NCI-H2029 (cell line): ENCODE measurements around the gene CXorf38.
"Not testable (repeated sequence)": the region's sequence is repeated elsewhere in the genome, so short reads cannot be mapped to it uniquely, and the experiment has no call there.

ENCODE experiments used
- DNase-seq: peaks from one replicate; lab custom pipeline; 2025; lab: John Stamatoyannopoulos, UW

CXorf38 gene

DNA sequence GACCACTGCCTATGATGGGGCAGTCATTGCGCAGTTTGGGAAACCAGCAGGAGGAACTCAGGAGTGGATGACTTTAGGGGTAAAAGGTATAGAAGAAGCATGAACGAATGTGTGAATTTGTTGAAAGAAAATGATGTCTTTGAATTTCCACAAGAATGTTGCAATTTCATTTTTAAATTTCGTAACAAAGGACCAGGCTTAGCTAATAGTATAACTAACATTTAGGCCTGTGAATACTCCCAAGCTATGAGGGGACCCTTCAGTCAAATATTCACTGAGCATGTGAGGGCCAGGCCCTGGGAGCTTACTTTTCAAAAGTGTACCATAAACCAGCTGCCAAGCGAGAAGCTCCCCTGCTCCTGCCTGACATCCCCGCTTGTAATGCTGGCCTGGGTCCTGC lies 18.9 kb downstream of the CXorf38 start:
- no peak for DNase-seq

DNA sequence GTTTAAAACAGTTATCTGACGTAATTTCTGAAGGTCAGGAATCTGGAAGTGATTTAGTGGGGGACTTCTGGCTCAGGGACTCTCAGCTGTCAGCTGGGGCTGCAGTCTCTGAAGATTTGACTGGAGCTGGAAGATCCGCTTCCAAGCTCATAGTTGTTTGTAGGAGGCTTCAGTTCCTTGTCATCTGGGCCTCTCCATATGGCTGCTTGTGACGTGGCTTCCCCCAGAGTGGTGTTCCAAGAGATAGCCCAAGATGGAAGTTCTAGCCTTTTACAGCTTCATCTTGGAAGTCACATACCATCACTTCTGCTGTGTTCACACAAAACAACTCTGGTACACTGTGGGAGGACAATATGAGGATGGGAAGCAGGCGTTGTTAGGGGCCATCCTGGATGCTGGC lies 22.1 kb downstream of the CXorf38 start:
- DNase-seq: no peak

DNA sequence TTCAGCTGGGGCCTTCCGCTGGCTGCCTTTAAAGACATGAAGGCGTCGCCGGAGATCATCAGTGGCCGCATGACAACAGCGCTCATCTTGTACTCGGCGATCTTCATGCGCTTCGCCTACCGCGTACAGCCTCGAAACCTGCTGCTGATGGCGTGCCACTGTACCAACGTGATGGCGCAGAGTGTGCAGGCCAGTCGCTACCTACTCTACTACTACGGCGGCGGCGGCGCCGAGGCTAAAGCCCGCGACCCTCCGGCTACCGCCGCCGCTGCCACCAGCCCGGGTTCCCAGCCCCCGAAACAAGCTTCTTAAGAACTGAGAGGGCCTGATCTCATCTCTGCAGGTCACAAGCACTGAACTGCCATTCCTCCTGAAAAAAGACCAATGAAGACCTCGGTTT lies 23.7 kb downstream of the CXorf38 start:
- no peak for DNase-seq

DNA sequence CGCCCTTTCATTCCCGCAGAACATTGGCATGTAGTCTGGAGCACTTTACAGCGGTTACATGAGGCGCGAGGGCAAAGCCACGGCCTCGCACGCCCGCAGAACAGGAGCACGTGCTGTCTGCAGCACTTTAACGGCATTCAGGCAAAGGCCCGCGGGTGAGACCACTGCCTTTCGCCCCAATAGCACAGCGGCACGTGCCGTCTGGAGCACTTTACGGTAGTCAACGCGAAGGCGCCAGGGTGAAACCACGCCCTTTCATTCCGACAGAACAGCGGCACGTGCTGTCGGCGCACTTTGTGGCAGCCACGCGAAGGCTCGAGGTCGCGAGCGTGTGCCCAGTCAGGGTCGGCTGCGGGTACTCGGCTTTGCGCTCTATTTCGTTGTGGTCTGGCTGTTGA lies 24.2 kb downstream of the CXorf38 start, which contains the start of gene MPC1L:
Gene MPC1L (plus strand): TSS at position 290 of the 398 bp plus-strand sequence. CDS start 138 bp downstream, outside the sequence.
- no peak for DNase-seq

DNA sequence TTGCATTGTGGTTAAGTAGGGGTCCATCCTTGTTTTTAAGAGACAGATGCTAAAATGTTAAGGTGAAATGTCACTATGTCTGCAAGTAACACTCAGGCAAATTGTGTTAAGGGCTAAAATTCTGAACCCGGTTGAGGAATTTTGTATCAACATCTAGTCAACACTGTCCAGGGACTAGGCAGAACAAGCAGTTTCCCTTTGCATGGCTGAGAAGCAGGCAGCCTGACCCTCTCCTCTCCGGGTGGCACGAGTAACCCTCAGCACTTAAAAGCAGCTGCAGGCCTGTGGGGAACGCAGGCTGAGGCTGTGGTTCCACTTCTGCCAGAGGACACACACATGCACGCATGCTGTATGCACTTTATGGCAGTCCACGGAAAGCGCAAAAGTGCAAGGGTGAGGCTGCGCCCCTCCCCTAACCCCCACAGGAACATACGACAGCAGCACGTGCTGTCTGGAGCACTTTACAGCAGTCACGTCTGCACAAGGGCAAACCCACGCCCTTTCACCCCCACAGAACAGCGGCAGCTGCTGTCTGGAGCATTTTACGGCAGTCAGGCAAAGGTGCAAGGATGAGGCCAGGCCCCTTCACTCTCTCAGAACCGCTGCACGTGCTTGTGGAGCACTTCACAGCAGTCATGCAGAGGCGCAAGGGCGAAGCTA lies 24.8 kb downstream of the CXorf38 start:
- DNase-seq: no peak

DNA sequence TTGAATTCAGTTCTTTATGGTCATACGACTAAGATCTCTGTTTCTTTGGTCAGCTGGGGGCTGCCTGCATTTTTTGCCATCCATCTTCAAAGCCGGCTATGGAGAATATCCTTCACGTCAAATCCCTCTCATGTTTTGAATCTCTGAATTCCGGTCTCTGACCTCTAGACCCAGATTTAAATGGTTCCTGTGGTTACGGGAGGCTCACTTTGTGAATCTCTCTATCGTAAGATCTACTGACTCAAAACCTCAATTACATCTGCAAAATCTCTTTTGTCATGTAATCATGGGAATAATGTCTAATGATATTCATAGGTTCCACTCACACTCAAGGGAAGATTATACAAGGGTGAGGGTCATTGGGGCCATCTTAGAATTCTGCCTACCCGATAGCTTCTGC lies 29.8 kb downstream of the CXorf38 start:
- DNase-seq: no peak

DNA sequence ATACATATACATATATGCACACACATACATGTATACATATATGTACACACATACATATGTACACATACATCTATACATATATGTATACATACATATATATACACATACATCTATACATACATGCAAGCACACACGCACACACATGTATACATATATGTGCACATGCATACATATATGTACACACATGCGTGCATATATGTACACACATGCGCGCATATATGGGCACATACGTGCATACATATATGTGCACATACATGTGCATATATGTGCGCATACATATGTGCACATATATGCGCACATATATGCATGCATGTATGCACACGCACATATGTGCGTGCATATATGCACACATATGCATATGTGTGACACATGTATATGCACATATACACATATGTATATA lies 31.4 kb downstream of the CXorf38 start:
- DNase-seq: no peak

DNA sequence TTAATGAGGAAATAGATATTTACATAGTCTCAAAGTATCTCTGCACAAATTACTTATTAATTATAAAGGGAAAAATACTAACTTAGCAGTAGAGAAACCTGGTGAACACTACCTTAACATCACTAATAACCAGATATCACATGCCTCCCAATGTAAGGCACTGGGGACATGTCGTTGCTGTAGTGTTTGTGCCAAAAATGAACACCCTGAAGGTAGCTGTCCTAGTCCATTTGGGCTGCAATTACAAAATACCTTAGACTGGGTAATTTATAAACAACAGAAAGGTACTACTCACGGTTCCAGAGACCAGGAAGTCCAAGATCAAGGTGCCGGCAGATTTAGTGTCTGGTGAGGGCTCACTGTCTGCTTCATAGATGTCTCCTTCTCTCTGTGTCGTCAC lies 34.9 kb downstream of the CXorf38 start:
- no peak for DNase-seq

DNA sequence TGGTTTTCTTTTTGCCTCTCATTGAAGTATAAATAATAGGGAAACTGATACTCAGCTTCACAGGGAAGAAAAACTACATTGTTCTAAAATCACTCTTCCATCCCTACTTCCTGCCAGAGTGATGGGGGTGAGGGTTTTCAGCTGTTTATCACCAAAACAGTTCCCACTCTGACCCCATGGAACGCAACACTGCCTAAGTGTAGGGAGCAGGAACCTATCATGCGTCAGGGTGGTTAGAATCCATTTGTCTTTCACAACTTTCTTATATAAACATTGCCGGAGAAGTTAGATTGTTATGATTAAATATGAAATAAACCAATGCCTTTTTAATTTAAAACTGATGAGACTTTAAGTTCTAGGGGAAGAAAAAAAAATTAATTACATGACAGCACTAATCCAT lies 40.0 kb downstream of the CXorf38 start:
- DNase-seq: no peak

DNA sequence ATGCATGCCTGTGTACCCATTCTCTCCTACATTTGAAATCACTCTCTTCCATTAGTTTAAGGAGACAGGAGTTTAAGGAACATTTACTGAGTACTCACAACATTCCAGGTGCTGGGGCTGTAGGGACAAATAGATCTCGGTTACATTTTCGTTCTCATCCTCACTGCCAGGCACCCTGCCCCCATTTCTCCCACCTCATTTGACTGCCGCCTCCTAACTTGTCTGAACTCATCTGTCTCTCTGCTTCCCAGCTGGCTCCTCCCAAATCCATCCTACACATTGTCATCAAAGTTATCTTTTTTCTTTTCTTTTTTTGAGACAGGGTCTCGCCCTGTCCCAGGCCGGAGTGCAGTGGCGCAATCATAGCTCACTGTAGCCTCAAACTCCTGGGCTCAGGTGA lies 43.9 kb downstream of the CXorf38 start:
- no peak for DNase-seq

DNA sequence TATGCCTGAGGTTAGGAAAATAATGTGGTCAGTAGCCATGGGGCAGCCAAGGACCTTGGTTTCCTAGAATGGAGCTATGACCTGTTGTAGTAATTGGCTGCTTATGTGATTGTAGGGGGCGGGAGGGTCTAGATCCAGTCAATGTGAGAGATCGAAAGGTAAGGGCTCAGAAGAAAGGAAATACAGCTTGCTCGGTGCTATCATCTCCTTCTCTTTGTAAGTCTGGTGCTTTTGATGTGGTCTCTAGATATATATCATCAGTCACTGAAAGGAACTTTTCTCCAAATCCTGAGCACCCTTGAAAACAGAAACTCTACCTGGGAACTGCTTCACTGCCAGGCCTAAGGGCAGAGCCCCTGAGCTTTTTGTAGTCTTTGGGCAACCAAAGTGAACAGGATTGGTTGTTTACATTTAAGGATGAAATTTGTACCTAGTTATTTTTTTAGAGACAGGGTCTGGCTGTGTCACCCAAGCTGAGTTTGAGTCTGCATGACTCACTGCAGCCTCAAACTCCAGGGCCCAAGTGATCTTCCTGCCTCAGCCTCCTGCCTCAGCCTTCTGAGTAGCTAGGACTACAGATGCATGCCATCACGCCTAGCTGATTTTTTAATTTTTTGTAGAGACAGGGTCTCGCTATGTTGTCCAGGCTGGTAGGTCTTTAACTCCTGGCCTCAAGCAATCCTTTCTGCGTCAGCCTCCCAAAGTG lies 57.6 kb downstream of the CXorf38 start:
- not testable (repeated sequence) for DNase-seq

DNA sequence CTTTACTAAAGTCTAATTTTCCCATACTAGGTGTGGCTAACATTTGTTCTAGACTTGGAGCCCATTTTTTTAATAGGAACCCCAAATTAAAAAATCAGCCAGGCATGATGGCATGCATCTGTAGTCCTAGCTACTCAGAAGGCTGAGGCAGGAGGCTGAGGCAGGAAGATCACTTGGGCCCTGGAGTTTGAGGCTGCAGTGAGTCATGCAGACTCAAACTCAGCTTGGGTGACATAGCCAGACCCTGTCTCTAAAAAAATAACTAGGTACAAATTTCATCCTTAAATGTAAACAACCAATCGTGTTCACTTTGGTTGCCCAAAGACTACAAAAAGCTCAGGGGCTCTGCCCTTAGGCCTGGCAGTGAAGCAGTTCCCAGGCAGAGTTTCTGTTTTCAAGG lies 59.7 kb downstream of the CXorf38 start:
- not testable (repeated sequence) for DNase-seq

DNA sequence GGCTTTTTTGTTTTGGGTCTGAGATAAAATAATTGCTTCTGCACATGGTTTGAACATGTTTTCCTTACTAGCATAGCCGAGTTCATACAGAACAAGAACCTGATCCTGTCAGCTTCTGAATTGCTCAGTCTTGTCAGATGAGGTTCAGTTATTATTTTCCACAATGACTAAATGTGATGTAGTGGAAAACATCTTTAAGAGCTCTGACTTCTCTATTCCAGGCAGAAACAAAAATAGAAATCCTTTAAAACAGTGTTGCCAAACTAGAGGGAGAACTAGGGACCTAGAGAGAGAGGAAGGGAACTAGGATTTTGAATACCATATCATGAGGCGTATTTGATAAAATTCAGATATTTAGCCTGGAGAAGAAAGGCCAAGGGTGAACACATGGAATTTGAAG lies 64.5 kb downstream of the CXorf38 start:
- no peak for DNase-seq

DNA sequence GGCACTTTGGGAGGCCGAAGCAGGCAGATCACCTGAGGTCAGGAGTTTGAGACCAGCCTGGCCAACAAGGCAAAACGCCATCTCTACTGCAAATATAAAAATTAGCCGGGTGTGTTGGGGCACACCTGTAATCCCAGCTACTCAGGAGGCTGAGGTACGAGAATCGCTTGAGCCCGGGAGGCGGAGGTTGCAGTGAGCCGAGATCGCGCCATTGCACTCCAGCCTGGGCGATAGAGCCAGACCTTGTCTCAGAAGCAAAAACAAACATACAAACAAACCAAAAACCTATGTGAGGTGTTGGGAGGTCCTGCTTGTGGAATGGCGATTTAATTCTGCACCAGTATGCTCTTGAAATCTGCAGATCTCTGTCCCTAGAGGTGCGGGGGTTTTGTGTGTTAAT lies 65.2 kb downstream of the CXorf38 start:
- not testable (repeated sequence) for DNase-seq

DNA sequence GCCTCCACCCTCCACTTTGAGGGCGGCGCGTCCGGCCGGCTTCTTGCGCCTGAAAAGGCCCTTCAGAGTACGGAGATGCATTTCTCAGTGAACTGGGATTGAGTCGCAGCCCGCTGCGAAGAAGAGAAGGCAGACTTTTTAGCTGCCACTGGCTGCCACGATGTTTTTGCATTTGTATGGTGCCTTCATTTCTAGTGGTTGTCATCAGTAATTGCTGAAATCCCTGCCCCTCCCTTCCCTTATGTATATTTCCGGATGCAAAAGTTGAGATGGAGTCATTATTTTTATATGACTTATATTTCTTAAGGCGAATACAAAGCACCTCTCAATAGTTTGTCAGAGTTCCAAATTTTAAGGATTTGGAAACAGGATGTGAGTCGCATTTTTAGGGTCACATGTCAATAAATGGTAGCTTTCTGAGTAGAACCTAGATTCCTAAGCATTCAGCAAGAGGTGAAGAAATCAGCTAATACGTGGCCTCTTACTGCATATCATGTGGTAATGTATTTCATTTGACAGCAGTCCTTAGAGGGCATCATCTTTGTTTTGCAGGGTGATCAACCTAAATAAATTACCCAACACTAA lies 65.9 kb downstream of the CXorf38 start:
- DNase-seq: no peak

DNA sequence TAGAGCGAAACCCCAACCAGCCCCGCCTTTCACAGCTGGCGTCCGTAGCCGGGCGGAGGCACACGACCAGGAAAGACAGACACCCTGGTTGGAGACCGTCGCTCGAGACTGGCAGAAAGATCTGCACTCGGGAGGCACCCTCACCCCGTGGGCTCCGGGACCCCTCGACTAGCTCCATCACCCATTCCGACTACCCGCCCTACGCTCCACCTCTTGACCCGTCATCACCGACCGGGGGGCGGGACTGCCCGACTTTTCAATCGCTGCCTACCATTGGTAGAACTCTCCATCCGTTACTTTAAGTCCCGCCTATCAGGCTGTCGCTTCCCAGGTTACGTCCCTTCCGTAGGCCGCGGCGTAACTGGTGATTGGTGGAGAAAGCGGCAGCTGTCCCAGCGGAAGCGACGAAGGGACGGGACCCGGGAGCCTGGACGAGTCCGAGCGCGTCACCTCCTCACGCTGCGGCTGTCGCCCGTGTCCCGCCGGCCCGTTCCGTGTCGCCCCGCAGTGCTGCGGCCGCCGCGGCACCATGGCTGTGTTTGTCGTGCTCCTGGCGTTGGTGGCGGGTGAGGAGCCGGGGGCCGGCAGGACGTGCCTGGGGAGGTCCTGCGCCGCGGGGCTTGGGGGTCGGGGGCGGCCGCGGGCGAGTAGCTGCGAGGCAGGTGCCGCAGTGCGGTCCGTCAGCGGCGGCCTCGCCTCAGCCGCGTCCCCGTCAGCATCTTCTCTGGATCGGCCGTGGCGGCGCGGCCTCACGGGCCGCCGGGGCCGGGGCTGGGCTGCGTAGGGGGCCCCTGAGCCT lies 66.6 kb downstream of the CXorf38 start, which contains the start of gene ATP6AP2:
Gene ATP6AP2 (plus strand): TSS at position 434 of the 799 bp plus-strand sequence. CDS start 96 bp downstream, at position 530.
- peak; percentile 88 for DNase-seq

DNA sequence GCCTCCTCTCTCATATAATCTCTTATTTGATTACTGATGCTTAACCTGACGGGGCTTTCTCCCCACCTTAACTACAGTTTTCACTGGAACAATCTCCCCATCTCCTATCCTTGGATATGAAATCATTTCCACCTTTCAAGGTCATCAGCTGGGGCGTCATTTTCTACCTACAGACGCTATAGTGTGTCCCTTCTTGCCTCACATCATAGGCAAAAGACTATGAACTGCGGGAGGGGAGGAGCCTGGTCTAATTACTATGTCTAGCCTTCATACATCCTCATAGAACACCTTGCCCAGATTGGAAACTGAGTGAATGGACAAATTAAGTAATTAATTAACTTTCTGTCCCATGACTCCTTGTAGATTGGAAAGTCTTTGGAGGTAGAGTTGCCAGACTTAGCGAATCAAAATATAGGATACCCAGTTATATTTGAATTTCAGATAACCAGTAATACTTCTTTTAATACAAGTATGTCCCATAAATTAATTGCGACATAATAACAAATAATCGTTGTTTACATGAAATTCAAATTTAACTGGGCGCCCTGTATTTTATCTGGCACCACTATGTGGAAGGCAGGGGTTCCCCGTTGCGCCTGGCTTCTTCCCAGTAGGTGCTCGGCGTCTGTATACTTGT lies 67.3 kb downstream of the CXorf38 start:
- DNase-seq: no peak

DNA sequence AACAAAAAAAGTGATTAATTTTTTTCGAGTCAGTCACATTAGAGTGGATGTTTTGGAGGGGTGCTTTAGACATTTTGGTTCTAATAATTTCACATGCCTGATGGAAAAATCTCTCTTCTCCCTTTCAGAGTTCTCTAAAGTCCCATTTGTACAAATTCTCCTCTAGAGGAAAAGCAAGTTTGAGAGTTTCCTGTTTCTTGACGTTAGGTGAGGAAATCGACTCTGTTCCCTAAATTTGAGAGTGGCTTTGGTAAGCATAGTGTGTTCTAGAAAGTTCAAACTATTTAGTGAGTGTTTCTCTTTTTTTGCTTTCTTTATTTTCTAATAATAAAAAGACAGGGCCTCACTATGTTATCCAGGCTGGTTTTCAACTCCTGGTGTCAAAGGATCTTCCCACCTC lies 68.2 kb downstream of the CXorf38 start:
- DNase-seq: no peak

DNA sequence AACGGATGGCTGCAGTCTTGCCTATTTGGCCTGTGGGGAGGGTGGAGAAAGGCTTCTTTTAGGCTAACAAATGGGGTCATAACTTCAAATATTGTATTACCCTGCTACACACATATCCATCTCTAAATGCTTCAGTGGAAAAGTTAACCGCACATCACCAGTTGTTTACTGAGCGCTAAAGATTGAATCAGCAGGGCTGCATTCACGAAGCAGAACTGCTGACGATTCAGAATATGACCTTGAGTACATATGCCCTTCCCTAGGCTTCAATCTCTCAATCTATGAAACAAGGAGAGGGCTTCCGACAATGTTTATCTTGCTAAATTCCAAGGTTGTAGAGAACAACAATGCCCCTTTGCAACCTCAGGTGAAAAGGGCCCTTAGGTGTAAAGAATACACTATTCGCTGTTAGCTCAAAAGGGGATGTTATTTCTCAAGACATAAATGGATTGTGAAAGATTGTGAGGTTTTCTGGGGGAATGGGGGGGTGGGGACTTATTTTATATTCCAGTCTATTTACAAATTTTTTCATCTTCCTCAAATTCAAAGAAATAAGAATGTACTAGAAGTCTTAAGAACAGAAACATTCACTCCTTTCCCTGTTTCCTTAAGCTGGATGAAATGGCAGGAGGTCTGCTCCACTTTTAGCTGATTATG lies 69.2 kb downstream of the CXorf38 start:
- DNase-seq: no peak
